HG02623 (cell line): ENCODE data around the gene TMEM143.
A peak's percentile ranks its signal among the peaks of the same experiment; 100 is the strongest.

Source experiments
- ATAC-seq: cut with Tn5 transposase; IDR thresholded peaks from one replicate; pipeline ENCODE4 v1.9.1; 2021; ENCODE audit warnings: moderate library complexity; ENCODE audit not compliant: unreplicated experiment

The TMEM143 gene

GRCh38 chr19:48361912-48362311 lies 1.8 kb downstream of the TMEM143 start:
- no peak for ATAC-seq

- ATAC-seq: no peak
Measured at GRCh38 chr19:48359123-48359522, 4.6 kb downstream of the TMEM143 start.

GRCh38 chr19:48355365-48355954 lies 8.3 kb downstream of the TMEM143 start:
- no peak for ATAC-seq

DNA sequence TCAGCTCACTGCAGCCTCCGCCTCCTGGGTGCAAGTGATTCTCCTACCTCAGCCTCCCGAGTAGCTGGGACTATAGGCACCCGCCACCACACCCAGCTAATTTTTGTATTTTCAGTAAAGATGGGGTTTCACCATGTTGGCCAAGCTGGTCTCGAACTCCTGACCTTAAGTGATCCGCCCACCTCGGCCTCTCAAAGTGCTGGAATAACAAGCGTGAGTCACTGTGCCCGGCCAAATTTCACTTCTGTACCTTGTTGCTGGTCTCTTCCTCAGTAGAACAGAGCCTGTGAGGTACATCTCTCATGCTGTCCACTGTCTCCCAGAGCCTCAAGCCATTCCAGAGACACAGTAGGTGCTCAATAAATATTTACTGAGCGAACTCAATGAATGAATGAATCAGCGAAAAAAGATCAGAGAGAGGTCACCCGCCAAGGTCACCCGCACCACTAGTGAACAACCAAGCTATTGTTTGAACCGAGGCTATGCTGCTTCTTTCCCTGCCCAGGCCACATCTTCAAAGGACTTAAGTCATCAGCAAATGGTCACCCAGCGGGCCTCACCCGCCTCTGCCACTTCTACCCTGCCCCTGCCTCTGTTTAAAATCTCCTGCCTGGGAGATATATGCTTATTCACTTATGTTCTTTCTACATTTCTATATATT lies 9.3 kb downstream of the TMEM143 start:
- no peak for ATAC-seq

DNA sequence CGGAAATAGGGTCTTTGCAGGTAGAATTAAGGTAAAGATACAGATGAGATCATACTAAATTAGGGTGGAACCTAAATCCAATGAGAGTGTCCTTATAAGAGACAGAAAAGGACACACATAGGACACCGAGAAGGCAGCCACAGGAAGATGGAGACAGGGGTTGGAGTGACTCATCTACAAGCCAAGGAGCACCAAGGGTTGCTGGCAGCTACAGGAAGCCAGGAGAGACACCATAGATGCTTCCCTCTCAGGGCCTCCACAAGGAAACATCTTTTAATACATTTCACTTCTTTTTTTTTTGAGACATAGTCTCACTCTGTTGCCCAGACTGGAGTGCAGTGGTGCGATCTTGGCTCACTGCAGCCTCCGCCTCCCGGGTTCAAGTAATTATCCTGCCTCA lies 10.1 kb downstream of the TMEM143 start:
- no peak for ATAC-seq

GRCh38 chr19:48351341-48351752 lies 12.4 kb downstream of the TMEM143 start:
- ATAC-seq: no peak

DNA sequence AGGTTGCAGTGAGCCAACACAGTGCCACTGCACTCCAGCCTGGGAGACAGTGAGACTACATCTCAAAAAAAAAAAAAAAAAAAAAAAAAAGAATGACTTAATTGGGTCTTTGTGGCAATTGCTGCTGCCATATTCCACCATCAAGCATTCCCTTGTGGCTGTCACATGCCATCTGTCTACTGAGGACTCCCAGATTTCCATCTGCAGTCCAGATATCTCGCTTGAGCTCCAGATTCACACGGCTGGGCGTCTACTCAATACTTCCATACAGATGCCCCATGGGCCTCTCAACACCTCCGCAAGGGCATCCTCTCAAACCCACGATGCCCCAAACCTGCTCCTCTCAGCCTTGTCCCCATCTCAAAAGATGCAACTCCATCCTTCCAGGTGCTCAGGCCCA lies 12.9 kb downstream of the TMEM143 start:
- ATAC-seq: no peak

GRCh38 chr19:48348737-48349136 lies 15.0 kb downstream of the TMEM143 start:
- no peak for ATAC-seq

DNA sequence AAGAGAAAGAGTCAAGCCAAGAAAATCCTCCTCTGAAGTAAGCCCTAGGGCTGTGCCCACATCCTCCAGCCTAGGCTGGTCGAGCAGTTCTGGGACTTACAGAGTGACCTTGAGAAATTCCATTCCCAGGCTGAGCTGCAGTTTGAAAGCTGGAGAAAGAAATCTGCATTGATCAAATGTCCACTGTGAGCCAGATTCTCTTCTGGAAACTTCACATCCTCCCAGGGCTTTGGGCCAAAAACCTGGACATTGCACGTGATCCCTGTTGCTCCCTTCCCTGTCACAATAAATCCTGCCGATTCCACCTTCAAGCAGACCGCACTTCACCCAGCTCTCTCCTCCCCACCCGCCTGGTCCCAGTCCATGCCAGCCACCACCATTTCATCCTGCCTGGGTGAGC lies 15.7 kb downstream of the TMEM143 start:
- ATAC-seq: no peak

- ATAC-seq: no peak
Measured at GRCh38 chr19:48346191-48346590, 17.5 kb downstream of the TMEM143 start.

DNA sequence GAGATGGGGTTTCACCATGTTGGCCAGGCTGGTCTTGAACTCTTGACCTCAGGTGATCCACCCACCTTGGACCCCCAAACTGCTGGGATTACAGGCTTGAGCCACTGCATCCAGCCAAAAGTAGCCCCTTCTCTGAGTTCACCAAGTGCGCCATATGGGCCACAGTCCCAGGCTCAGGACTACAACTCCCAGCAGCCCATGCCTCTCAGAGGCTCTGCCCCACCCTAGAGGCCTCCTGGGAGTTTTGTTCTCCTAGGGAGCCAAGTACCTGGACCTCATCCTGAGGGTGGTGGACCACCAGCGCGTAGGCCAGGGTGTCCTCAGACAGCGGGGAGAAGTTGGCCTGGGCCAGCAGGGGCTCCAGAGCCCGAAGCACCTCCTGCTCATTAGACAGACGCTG lies 18.8 kb downstream of the TMEM143 start:
- ATAC-seq: no peak

DNA sequence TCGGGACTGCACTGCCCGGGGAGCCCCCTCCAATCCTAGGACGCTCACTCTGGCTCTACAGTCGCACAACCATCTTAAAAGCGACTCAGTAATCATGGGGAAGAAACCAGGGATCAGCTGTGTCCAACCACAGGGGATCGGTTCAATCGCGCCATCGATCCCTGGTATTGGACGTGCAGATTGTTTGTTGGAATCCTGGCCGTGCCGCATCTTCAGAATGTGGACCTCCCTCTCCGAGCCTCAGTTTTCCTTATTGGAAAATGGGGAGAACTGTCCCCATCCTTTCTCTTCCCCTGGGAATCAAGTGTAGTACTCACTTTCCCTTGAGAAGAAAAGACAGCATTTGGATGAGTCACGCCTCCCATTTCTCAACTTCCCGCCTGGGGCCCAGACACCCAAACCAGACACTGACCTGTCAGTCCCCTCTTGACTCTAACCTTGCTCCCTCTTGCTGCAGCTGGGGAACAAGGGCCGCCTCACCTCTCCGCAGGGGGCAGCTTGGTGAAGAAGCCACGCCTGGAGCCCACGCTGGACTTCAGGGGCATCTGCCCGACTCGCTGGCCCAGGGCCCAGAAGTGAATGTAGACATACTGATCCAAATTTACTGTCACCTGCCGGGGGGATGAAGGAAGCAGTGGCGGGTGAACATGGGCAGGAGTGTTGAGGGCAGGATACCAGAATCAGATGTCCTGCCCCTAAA lies 20.7 kb downstream of the TMEM143 start:
- no peak for ATAC-seq

DNA sequence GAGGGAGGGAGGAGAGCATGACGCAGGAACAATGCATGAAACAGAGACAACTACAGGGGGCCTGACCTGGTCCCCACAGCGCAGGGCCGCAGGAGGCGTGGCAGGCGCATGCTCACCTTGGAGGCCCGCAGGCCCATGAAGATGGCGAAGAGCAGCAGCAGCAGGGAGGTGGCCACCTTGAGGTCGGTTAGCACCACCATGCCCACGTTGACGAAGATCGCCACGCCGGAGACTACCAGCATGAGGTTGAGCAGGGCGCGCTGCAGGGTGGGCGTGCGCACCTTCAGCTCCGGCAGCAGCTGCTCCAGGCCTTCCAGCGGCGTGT lies 21.4 kb downstream of the TMEM143 start:
- no peak for ATAC-seq

- ATAC-seq: no peak
Measured at GRCh38 chr19:48341515-48342413, 22.0 kb downstream of the TMEM143 start.

DNA sequence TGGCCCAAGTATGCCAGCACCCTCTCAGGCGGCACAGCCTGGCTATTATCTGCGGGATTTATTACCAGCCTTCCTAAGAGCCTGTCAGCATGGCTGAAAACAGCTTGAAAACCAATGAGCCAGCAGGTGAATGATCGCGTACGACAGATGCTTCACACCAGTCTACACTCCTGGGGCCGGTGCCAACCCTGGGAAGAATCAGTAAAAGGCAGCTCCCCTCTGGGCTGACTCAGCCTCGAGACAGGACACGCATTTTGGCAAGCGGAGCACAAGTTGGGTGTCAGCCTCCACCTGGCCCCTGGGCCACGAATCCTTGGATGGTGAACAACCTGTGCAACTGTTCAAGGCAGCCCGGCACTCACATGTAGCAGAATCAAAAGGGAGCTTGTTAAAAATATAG lies 22.7 kb downstream of the TMEM143 start:
- no peak for ATAC-seq

DNA sequence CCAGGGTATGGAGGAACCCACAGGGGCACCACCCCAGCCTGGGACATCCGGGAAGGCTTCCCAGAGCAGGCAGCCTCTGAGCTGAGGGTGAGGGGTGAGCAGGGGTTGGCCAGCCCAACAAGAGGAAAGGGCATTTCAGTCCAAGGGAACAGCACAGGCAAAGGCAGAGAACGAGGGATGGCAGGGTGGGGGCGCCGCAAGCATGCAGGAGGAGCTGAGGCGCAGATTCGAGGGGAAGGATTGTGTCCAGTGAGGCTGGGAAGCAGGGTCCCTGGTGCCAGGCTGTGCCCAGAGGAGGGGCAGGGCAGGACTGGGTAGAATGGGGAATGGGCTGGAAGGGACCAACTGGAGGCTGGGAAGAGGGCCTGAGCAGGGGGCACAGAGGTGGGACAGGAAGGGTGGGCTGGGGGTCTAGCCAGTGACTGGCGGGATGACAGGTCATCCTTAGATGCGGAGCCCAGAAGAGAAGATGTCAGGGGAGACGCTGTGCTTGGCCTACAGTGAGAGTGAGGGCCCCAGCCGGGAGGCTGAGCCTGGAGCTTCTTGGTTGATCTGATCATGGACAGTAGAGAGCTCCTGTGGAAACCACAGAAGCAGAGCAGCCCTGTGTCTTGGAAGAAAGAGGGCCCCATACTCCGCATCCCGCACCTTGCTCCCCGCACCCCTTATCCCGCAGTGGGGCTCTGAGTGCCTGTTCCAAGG lies 24.8 kb downstream of the TMEM143 start:
- ATAC-seq: no peak

DNA sequence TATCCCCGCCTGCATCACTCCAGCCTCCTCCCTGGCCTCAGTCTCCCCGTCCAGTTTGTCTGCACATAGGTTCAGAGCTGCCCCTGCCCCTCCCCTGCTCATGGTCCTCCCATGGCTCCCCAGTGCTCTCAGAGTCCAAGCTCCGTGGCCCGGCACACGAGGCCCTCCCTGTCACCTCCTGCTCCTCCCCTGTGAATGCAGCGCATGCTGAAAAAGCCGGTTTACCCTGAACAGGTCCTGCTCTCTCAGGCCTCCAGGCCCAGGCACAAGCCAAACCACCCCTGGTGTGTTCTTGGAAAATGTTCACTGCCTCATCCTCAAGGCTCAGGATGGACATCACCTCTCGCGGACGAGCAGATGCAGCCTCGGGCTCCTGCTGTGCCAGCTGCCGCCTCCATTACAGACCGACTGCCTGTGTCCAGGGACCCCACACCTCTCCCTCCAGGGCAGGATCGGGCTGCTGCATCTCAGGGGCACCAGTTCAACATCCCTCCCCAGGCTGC lies 25.4 kb downstream of the TMEM143 start:
- no peak for ATAC-seq

DNA sequence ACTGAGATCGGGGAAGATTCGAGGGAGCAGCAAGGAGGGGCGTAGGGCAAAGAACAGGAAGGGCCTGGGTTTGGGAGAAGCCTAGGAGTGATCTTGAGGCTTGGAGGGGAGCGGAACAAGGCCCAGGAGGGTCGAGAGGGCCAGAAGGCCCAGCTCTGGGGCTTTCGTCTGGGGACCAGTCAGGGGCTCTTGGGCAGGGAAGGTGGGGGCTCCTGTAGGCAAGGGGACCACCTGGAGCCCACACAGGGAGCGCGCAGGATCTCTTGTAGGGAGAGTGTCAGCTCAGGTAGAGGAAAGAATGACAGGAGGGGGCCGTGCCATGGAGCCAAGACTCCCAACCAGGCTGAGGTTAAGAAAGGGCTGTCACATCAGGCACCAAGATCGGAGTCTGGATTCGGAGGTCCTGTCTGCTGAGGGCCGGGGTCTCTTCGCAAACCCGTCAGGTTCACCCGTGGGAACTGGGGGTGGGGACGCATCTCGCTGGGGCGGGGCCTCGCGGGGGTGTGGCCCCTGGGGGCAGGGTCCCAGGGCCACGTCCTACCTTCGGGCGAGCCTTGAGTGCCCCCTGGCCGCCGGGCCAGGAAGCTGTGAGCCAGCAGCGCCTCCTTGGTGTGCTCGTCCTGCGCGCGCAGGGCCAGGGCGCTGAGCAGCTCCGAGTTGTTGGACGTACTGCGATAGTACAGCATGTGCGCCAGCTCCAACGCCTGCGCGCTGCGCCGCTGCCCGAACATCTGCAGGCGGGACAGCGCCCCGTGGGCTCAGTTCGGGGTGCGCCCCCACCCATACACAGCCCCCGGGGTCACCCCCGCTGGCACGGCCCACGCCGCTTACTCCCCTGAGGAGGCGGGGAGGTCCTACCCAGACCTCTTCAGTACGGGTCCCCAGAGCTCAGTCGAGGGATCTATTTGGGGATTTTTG lies 30.0 kb downstream of the TMEM143 start:
- peak; percentile 58 for ATAC-seq

- ATAC-seq: peak; percentile 57
Measured at GRCh38 chr19:48332662-48333466, 30.9 kb downstream of the TMEM143 start.
